ENCODE measurements around the gene ATP6V0E1. TPM values are rescaled to one million over a fixed set of nuclear protein-coding genes. Genes with fewer than 3 reads are reported as not detected.

Gene ATP6V0E1
- polyA plus RNA-seq, 1 donor = 205 TPM

DNA sequence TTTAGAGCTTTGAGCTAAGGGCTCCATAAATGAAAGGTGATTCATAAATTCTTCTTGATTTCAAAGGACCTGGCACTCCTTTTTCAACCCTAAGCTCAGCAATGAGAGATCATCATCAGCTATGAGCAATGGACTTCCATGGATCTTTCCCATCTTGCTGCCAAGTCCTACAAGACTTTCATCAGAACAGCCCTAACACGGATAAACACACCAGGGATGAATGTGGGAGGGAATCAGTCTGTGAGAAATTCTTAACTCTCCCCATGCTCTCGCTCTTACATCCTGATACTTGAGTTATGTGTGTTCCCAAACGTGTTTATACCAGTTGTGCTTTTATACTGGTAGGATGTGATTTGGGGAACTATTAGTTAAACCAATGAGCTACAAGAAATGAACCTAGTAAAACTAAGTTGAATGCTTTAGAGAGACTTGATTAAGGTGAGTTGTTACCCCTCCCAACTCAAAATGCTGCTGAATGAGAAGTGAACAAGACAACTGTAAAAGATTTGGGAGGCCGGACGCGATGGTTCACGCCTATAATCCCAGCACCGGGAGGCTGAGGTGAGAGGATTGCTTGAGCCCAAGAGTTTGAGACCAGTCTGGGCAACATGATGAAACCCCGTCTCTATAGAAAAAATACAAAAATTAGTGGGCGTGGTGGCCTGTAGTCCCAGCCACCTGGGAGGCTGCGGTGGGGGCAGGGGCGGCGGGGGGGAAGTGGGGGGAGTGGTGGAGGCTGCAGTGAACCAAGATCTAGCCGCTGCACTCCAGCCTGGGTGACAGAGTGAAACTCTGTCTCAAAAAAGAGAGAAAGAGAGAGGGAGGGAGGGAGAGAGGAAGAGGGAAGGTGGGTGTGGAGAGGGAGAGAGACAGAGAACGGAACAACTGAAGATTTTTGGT lies 29.5 kb upstream of the ATP6V0E1 start:
- DNase-seq = no peak

DNA sequence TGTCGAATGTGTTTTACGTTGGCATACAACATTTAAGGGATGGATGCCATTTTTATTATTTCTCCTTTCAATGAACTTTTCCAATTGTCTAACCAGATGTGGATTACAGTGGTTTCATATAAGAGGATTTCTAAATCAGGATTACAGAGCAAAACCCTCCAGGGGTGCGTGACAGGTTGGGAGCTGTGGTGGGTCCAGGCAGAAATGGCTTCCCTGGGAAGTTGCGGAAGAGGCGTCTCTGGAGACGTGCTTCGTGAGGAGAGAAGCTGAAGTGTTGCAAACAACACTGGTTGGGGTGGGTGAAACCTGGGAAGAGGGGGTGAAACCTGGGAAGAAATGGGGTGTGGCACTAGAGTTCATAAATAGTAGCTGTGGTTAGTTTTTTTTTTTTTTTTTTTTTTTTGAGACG lies 28.8 kb upstream of the ATP6V0E1 start:
- DNase-seq = no peak

DNA sequence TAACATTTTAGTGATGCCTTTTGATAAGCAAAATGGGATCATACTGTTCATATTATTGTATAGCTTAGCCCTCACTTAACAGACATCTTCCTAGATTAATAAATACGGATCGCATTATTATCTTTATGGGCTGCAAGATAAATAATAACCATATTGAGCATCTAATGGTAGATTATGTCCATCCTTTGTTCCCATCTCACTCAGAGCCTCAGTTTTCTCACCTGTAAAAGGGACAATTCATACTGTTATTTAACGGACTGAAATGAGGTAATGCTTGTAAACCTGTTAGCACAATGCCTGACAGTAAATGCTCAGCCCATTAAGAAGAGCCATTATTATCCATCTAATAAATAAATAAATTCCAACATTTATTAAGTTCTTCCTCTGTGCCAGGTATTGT lies 27.3 kb upstream of the ATP6V0E1 start:
- DNase-seq = no peak

DNA sequence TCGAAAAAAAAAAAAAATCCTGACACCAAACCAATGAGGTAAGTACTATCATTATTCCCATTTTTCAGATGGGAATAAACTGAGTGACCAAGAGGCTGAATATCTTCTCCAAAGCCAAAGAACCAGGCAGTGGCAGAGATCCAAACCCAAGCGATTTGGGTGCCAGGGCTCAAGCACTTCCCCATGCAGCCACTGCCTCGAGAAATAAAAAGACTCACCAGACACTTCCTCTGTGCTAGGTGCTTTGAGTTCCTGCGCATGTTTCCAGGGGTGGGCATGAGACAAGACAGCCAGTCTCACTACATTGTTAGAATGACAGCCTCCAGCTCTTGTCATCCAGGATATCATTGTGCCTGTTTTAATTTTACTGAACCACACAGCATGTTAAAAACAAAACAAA lies 26.6 kb upstream of the ATP6V0E1 start:
- no peak for DNase-seq

DNA sequence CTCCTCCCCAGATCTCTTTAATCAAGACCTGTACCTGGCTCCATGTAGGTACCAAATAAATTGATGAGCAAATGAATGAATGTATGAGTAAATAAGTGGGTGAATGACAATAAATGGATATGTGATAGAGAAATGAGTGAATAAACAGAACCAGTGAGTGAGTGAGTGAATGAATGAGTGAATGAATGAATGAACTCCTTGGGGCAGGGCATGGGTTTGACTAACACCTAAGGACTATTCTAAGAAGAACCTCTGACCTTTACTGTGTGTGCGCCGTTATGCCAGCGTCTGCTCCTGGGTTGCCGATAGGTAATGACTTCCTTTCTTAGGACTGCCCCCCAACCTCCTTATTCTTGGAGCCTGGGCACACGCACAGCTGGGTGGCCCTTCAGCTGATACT lies 26.1 kb upstream of the ATP6V0E1 start:
- DNase-seq = no peak

DNA sequence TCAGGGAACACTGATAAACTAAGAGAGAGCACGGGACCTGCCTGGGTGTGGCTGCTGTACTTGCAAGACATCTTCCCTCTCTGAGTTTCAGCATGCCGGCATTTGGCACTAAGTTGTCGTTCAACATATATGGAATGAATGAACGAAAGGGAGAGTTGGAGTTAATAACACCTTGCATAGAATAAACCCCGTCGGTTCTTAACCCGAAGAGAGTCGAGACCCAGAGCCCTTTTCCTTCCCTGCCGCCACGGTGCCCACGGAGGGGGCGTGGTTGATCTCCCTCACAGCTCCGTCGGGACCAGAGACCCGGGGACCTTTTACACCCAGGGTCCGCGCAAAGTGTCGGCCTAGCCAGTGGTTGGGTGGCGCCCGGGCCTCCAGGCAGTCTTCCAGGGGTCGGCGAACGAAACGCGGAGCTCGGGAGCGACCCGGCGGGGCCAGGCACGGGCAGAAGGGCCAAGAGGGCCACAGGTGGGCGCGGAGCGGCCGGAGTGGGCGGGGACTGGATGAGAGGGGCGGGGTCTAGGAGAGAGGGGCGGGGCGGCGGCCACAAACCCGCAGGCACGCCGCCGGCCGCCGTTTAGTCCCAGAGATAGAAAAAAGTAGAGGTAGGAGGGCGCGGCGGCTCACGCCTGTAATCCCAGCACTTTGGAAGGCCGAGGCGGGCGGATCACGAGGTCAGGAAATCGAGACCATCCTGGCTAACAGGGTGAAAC lies 25.1 kb upstream of the ATP6V0E1 start:
- no peak for DNase-seq

DNA sequence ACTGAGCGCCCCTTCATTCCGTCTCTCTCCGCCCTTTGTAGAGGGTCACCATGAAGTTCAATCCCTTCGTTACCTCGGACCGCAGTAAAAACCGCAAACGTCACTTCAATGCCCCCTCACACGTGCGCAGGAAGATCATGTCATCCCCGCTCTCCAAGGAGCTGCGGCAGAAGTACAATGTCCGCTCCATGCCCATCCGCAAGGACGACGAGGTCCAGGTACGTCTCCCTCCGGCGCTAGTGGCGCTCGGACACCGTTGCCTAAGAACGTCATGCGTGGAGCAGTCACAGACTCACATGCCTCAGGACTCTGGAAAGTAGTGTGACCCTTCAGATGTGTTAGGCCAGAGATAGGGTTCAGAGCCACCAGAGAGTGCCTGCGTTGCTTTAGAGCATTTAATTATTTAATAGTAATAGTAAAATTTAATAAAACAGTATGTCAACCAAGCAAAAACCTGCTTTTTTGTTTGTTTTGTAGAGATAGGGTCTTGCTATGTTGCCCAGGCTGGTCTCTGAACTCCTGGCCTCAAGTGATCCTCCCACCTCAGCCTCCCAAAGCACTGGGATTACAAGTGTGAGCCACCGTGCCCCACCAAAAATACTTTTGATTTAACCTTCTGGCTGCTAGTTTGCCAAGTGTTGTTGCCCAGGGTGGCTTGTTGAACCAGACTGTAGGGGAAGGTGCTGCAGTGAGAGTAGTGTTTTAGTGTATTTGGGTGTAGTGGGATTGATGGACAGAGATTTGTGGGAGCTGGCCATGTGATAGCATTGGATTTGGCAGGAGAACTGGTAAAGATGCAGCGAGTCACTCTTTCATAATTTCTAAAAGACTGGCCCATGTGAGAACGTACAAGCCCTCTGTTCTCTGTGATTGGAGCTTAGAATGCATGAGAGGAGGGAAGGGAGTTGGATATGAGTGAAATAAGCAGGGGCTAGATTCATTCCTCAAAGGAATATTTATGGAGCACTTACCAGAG lies 23.5 kb upstream of the ATP6V0E1 start:
- DNase-seq = no peak

DNA sequence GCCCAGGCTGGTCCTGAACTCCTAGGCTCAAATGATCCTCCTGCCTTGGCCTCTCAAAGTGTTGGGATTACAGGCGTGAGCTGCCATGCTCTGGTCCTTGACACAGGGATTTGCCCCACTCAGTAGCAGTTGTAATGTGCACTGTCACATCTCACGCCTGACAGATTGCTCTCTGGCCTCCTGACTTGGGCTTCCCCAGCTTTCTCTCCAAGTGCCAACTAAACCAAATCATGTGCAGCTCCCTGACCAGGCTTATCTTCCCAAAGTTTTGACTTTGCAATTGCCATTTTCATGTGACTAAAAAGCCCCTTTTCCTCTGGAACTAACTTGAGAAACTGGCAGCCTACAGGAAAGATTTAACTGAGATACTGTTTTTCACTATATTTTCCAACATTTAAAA lies 13.7 kb upstream of the ATP6V0E1 start:
- no peak for DNase-seq

DNA sequence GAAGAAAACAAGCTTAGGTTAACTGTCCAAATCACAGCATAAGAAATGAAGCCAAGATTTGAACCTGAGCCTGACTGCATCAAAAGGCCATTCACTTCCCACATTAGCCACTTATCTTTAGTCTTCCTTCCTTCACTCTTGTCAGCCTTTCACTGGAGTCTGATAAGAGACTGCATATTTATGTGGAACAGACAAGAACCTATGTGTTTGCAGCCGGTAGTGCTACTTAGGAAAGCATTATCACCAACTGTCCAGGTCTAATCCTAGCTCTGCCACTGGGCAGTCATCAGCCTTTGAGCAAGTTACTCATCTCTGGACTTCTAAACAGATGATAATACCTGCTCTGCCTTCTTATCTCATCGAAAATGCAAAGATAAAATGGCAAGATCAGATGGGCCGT lies 12.1 kb upstream of the ATP6V0E1 start:
- DNase-seq = no peak

DNA sequence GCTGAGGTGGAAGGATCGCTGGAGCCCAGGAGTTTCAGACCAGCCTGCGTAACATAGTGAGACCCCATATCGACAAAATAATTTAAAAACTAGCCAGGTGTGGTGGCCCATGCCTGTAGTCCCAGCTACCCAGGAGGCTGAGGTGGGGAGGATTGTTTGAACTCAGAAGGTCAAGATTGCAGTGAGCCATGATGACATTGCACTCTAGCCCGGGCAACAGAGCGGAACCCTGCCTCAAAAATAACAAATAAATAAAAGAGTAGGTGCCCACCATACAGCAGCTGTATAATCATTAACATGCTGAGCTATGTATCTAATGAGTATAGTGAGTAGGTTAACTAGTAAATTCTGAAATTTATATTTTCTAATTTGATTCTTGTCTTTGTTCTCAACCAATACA lies 11.0 kb upstream of the ATP6V0E1 start:
- no peak for DNase-seq

DNA sequence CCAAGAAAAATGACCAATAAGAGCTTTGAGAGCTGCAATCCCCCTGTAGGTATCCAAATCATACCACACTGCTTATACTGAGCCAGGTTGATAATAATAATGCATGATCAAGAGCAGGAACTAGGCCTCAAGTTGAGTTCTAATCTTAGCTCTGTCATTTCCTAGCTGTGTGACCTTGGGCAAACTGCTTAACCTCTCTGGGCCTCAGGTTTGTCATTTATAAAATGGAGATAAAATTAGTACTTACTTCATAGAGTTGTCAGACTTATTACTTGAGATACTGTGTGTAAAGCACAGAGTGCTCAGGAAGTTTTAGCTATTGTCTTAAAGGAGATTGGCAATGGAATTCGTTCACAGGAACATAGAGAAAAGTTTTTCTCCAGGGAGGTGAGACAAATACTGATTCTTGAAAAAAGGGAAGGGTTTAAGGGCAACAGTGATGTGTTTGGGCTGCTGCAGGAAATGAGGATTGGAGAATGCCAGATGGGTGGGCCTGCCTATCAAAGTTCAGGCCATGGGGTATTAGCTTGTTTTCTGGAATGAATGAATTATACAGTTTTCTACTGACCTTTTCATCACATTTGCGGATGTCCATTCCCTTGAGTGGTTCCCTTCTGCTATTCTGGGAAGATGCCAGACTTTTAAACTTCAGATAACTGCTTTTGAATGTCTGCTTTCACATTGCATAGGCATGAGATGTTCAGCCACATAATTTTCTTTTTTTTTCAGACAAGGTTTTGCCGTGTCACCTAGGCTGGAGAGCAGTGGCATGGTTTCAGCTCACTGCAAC lies 10.2 kb upstream of the ATP6V0E1 start:
- DNase-seq = no peak

DNA sequence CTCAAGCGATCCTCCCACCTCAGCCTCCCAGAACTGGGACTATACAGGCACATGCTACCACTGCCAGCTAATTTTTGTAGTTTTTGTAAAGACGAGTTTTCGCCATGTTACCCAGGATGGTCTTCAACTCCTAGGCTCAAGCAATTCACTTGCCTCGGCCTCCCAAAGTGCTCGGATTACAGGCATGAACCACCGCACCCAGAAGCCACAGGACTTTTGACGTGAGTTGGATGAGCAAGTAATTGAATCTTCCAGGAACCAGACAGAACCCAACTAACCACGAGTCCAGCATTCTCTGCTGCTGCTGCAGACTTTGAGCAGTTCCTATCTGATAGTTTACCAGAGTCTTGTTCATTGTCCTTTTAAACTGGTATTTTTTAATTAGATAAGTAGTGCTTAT lies 9.6 kb upstream of the ATP6V0E1 start:
- no peak for DNase-seq

DNA sequence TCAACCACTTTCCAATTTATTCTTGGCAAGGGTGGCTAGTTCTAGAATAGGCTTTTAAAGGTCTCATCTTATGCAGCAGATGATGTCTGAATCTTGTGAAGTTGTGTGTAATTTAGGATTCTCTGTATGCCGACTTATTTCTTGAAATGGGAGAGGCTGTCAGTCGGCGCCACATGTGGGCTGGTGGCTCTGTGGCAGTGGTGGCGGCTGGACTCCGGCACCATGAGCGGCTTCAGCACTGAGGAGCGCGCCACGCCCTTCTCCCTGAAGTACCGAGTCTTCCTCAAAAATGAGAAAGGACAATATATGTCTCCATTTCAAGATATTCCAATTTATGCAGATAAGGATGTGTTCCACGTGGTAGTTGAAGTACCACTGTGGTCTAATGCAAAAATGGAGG lies 8.3 kb upstream of the ATP6V0E1 start:
- DNase-seq = no peak

DNA sequence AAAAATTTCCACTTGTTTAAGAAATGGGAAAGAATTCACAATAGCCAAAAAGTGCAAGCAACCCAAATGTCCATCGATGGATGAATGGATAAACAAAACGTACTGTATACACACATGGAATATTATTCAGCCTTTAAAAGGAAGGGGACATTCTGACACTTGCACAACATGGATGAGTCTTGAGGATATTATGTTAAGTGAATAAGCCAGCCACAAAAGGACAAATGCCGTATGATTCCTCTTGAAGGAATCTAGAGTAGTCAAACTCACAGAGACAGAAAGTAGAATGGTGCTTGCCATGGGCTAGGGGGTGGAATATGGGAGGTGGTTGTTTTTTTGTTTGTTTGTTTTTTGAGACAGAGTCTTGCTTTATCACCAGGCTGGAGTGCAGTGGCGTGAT lies 3.8 kb upstream of the ATP6V0E1 start:
- no peak for DNase-seq

DNA sequence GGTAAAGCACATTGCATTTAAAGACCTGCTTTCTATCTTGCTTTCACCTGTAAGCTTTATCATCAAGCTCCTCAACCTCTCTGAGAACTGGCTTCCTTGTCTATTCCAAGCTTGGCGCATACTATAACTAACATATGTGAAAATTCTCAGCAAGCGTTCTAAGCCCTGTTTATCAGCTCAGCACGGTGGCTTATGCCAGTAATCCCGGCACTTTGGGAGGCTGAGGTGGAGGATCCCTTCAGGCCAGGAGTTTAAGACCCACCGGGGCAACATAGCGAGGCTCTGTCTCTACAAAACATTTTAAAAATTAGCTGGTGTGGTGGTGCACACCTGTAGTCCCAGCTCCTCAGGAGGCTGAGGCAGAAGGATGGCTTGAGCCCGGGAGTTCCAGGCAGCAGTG lies 1.6 kb upstream of the ATP6V0E1 start:
- DNase-seq = no peak

DNA sequence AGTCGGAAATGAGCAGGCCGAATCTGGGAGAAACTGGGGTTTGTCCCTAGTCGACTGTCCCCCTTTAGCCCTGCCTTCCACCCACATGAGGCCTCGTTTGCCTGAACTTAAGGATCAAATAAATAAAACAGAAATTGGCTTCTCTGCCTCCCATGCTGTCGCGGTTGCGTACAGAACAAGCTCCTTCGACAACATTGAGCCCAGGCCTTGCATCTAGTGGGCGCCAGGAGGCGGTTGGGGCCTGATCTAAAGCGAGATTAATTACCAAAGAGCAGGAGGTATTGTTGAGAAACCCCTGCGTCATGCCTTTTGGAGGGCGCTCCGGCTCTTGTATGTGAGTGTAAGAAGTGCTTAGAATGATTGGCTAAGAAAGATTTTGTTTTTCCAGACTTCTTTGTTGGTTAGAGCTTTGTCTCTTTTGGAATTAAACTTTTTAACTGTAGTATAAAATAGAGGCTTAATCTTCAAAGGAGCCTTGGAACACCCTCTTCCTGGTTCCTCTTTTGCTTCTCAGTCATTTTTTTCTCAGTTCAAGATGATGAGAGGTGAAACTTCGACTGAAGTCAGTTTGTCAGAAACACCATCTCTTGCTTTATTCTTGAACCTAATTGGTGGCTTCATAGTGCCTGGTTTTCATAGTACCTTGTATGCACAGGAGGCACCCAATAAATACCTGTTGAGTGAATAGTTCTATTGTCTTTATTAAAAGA lies 828 bp downstream of the ATP6V0E1 start:
- peak; percentile 74 for DNase-seq

DNA sequence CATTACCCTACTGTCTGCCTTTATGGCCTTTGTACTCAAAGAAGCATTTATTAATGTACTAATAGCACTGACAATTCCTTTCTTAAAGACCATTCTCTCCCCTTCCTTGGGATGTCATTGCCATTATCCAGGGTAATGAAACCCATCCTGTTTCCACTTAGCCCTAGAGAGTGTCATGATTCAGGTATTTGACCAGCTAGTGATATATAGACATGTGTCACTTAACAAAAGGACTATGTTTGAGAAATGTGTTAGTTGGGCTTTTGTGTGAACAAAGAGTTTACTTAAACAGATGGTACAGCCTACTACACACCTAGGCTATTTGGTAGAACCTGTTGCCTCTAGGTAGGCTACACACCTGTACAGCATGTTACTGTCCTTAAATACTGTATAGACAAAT lies 2.0 kb downstream of the ATP6V0E1 start:
- no peak for DNase-seq

DNA sequence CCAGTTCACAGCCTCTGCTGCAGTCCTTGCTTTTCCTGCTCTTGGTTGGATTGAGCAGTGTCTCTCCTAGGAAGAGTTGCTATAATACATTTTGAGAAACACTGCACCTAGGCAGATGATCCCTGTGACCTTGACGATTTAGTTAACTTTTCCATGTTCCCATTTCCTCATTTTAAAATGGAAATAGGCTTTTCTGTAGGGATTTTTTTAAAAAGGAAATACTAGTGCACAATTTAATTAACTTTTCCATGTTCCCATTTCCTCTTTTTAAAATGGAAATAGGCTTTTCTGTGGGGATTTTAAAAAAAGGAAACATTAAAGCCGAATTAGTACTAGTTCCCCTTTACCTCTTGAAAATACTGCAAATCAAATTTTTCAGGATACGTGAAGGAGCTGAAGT lies 4.7 kb downstream of the ATP6V0E1 start:
- DNase-seq = no peak

DNA sequence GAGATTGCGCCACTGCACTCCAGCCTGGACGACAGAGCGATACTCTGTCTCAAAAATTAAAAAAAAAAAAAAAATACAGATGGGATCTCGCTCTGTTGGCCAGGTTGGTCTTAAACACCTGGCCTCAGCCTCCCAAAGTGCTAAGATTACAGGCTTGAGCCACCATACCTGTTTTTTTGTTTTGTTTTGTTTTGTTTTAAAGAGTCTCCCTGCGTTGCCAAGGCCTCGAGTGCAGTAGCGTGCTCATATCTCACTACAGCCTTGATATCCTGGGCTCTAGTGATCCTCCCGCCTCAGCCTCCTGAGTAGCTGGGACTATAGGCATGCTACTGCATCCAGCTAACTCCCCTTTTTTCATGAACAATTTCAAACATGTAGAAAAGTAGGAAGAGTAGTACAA lies 7.2 kb downstream of the ATP6V0E1 start:
- DNase-seq = no peak

DNA sequence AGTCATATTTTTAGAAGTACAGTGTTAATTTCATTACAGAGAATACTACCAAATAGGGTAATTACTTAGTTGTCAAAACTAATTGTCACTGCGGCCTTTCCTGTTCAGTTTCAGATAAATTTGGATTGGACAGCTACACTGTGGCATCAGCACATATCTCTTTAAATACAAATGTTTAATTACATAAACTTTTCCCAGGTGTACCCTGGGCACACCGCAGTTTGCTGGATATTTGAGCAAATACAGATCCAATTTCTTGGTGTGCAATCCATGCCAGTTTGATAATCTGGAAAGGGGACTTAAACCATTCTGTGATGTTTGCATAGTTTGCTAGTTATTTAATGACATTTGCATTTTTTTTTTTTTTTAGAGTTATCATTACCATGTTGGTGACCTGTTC lies 10.8 kb downstream of the ATP6V0E1 start:
- DNase-seq = no peak

DNA sequence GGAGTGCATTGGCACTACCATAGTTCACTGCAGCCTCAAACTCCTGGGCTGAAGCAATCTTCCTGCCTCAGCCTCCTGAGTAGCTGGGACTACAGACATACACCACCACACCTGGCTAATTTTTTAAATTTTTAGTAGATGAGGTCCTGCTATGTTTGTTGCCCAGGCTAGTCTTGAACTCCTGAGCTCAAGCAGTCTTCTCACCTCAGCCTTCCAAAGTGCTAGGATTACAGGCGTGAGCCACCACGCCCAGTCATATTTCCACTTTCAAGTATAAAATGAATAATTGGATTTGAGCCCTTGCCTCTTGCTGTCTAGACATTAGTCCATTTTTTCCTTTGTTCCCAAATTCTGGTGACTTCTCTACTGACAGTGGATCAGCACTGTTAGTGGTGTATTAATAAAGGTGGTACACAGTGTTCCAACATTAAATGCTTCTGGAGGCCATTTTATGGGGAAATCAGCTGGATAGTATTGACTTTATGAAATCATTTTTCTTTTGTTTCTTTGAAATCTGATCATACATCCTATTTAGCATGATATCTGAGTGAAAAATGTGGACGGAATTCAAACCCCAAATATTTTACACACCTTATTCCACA lies 15.9 kb downstream of the ATP6V0E1 start:
- DNase-seq = no peak

Measured in left kidney (tissue), 2 donors.